SK-N-MC (cell line): Measurements from ENCODE around the gene DGLUCY.

Experiments used
- EZH2 ChIP-seq: fragments of 200-600 bp; sonication (generic); IDR thresholded peaks from one replicate; pipeline ENCODE4 v1.6.1; 2017; ENCODE audit warnings: antibody characterized with exemption
- POLR2AphosphoS5 ChIP-seq: IDR thresholded peaks from 2 replicates; pipeline ENCODE4 v1.6.1; 2012; ENCODE audit warnings: mild to moderate bottlenecking, low read depth, low read length, borderline replicate concordance

- no peak for TF ChIP-seq POLR2AphosphoS5
- TF ChIP-seq EZH2 = no peak
Observed at GRCh38 chr14:91238661-91239060, 124.8 kb downstream of the DGLUCY start.
